GM23338 (cell line): ENCODE data around the gene CASKIN2.

Experiments
- CREB1 ChIP-seq: fragments of 250-450 bp; sonication (Bioruptor Pico); IDR thresholded peaks from 2 replicates; pipeline ENCODE4 v1.5.0; 2020; ENCODE audit warnings: low read depth, mild to moderate bottlenecking, moderate library complexity
- EZH2 ChIP-seq: fragments of 200-600 bp; sonication (generic); IDR thresholded peaks from one replicate; pipeline ENCODE4 v1.8.0; 2017; ENCODE audit warnings: antibody characterized with exemption, mild to moderate bottlenecking, low read depth; ENCODE audit not compliant: unreplicated experiment
- EZH2phosphoT487 ChIP-seq: fragments of 200-600 bp; sonication (generic); IDR thresholded peaks from one replicate; pipeline ENCODE4 v1.8.1; 2018; ENCODE audit warnings: antibody characterized with exemption; ENCODE audit not compliant: unreplicated experiment
- JUNB ChIP-seq: IDR thresholded peaks from one replicate; pipeline ENCODE4 v1.6.1; 2016; ENCODE audit warnings: antibody characterized with exemption; ENCODE audit not compliant: unreplicated experiment
- POLR2AphosphoS5 ChIP-seq: IDR thresholded peaks from 2 replicates; pipeline ENCODE4 v1.6.1; 2016; ENCODE audit warnings: antibody characterized with exemption, low read depth
- STAT1 ChIP-seq: IDR thresholded peaks from one replicate; pipeline ENCODE4 v1.6.1; 2016; ENCODE audit warnings: antibody characterized with exemption; ENCODE audit not compliant: unreplicated experiment
- TF ChIP-seq, protein P1 (sequence below), 2 experiments: fragments of 200-600 bp in 1 of 2; sonication (generic) in 1 of 2; conservative IDR thresholded peaks; 2 replicates each; pipeline versions ENCODE4 v1.5.1 to v1.6.1; 2016 to 2017; ENCODE audit warnings: antibody characterized with exemption in 2 of 2, low read depth in 2 of 2, mild to moderate bottlenecking in 2 of 2, moderate library complexity in 1 of 2
- TF ChIP-seq, protein P2 (sequence below): IDR thresholded peaks from one replicate; pipeline ENCODE4 v1.6.1; 2018; ENCODE audit warnings: antibody characterized with exemption; ENCODE audit not compliant: unreplicated experiment

DNA sequence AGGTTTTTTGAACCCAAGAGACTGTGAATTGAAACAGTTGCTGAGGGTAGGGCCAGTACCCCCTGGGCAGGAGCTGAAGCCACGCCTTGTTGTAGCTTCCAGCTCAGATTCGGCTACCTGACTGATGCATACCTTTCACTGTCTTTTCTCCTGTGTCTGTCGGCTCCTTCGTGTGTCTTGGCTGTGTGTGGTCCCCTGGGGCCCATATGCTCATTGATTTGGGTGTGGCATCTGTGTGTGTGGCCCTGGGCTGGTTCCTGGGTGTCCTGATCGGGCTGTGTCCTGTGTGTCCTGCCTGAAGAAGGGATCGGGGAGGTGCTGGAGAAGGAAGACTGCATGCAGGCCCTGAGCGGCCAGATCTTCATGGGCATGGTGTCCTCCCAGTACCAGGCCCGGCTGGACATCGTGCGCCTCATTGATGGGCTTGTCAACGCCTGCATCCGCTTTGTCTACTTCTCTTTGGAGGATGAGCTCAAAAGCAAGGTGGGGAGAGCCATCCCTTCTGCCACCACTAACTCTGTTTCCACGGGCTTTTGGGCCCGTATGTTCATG is 20.9 kb downstream of the CASKIN2 start:
- TF ChIP-seq, protein P1, sequence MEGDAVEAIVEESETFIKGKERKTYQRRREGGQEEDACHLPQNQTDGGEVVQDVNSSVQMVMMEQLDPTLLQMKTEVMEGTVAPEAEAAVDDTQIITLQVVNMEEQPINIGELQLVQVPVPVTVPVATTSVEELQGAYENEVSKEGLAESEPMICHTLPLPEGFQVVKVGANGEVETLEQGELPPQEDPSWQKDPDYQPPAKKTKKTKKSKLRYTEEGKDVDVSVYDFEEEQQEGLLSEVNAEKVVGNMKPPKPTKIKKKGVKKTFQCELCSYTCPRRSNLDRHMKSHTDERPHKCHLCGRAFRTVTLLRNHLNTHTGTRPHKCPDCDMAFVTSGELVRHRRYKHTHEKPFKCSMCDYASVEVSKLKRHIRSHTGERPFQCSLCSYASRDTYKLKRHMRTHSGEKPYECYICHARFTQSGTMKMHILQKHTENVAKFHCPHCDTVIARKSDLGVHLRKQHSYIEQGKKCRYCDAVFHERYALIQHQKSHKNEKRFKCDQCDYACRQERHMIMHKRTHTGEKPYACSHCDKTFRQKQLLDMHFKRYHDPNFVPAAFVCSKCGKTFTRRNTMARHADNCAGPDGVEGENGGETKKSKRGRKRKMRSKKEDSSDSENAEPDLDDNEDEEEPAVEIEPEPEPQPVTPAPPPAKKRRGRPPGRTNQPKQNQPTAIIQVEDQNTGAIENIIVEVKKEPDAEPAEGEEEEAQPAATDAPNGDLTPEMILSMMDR (conservative IDR thresholded peaks at IDR 0.05; ENCODE audit: low read depth in 2 of 2): no peak
- TF ChIP-seq, protein P2, sequence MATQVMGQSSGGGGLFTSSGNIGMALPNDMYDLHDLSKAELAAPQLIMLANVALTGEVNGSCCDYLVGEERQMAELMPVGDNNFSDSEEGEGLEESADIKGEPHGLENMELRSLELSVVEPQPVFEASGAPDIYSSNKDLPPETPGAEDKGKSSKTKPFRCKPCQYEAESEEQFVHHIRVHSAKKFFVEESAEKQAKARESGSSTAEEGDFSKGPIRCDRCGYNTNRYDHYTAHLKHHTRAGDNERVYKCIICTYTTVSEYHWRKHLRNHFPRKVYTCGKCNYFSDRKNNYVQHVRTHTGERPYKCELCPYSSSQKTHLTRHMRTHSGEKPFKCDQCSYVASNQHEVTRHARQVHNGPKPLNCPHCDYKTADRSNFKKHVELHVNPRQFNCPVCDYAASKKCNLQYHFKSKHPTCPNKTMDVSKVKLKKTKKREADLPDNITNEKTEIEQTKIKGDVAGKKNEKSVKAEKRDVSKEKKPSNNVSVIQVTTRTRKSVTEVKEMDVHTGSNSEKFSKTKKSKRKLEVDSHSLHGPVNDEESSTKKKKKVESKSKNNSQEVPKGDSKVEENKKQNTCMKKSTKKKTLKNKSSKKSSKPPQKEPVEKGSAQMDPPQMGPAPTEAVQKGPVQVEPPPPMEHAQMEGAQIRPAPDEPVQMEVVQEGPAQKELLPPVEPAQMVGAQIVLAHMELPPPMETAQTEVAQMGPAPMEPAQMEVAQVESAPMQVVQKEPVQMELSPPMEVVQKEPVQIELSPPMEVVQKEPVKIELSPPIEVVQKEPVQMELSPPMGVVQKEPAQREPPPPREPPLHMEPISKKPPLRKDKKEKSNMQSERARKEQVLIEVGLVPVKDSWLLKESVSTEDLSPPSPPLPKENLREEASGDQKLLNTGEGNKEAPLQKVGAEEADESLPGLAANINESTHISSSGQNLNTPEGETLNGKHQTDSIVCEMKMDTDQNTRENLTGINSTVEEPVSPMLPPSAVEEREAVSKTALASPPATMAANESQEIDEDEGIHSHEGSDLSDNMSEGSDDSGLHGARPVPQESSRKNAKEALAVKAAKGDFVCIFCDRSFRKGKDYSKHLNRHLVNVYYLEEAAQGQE: no peak
- no peak for TF ChIP-seq JUNB
- TF ChIP-seq CREB1 (CRISPR knock-in tag): no peak
- TF ChIP-seq EZH2: no peak
- TF ChIP-seq EZH2phosphoT487: no peak
- no peak for TF ChIP-seq STAT1
- no peak for TF ChIP-seq POLR2AphosphoS5
